DMS114 treated with DMSO at 0.1 percent for 48 hours (cell line): ENCODE measurements around the gene DNAH17.
A peak's percentile ranks its signal among the peaks of the same experiment; 100 is the strongest.

Experiments
- DNase-seq: peaks from one replicate; lab custom pipeline; 2025; ENCODE audit not compliant: unreplicated experiment; lab: John Stamatoyannopoulos, UW

The DNAH17 gene

DNA sequence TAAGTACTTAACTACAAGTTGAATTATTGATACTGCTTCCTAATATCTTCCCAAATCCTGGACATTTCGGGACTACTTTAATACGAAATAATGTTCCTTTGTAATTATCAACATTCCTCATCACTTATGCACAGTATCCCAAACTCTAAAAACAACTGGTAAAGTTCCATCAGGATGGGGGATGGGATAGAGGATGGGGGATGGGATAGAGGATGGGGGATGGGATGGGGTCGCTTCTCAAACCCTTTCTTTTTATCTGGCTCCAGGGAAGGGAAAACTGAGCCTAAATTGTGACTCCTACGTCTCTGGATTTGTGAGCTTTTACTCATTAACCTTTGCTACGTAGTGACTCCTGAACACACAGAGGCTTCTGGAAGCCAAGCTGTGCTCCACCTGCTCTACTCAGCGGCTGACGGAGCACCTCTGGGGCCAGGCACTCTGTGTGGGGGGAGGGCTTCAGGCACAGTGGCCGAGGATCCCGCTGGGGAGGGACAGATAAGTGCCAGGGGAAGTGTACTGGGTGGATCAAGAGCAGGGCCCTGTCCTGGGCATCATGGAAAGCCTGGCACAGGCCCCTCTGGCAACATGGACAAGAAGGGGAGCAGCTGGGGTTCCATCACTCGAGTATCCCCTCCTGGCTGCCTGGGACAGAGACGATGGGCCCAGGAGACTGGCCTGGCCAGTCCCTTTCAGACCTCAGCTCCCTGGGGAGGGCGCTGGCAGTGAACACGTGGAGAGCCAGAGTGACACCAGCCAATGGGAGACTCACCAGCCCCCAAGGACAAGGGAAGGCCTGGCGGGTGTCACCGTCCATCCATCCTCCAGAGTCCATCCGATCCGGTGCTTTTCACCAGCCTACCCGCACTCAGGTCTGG lies 142.5 kb downstream of the DNAH17 start:
- no peak for DNase-seq

DNA sequence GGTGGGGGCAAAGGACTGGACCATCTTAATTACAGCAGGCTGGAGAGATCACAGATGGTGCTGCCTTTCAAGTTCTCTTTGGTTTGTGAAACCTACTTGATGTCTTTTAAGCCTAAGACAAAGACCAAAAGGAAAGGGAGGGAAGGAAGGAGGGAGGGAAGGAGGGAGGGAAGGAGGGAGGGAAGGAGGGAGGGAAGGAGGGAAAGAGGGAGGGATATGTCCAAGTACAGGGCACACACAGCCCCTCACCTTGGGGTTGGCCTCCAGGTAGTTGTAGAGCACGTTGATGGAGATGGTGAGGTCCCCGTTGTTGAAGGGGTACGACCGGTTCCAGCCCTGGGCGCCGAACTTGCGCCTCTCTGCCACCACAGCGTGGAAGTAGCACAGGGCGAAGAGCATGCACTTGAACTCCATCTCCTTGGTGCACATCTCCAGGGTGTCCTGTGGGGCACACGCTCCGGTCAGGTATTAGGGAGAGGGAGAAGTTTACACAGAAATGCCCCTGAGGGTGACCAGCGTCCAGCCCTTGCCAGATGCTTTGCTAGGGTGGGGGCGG lies 143.3 kb downstream of the DNAH17 start:
- DNase-seq: no peak

GRCh38 chr17:78433013-78433727 lies 144.0 kb downstream of the DNAH17 start:
- DNase-seq: no peak

DNA sequence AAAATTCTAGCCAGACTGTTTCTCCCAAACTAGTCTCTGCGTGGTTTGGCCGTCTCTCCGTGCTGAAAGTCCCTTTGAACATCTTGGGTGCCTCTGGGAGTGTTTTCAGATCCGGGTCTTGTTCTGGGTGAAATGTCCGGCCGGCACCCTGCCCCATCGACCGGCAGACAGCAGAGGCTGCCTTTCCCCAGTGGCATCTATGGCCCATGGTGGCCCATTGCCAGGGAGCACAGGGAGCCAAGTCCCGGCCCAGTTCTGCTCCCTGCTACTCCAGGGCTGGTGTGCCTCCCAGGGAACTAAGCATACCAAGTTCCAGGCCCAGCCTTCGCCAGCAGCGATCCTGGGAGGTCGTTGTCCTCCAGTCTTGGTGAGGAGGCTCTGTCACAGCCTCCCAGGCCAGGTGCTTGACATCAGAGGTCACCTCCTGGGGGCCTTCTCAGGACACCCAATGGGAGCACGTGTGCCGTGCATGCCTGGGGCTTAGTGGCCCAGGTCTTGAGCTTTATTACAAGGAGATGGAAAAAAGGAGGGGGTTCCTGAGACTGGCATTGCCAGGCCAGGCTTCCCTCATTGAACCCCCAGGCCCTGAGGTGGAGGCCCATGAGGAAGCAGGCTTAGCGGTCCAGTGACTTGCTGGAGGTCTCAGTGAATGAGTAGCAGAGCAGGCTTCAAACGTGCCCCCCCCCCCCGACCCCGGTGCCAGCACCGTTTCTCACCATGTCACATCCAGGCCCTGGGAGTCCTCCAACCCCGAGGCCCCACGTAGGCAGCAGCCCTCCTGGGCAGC lies 144.8 kb downstream of the DNAH17 start:
- DNase-seq: no peak

DNA sequence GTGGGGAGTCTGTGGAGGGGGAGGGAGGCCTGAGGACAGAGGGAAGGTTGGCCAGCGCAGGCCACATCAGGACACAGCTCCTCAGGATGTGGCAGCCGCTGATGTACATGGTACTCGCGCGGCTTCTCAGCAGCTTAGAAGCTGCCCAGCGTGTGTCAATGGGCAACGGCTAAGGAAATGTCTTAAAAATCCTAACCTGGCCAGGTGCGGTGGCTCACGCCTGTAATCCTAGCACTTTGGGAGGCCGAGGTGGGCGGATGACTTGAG lies 145.6 kb downstream of the DNAH17 start:
- no peak for DNase-seq

- DNase-seq: no peak
Measured at GRCh38 chr17:78430892-78431691, 146.1 kb downstream of the DNAH17 start.

GRCh38 chr17:78429618-78429995 lies 147.6 kb downstream of the DNAH17 start:
- DNase-seq: no peak

DNA sequence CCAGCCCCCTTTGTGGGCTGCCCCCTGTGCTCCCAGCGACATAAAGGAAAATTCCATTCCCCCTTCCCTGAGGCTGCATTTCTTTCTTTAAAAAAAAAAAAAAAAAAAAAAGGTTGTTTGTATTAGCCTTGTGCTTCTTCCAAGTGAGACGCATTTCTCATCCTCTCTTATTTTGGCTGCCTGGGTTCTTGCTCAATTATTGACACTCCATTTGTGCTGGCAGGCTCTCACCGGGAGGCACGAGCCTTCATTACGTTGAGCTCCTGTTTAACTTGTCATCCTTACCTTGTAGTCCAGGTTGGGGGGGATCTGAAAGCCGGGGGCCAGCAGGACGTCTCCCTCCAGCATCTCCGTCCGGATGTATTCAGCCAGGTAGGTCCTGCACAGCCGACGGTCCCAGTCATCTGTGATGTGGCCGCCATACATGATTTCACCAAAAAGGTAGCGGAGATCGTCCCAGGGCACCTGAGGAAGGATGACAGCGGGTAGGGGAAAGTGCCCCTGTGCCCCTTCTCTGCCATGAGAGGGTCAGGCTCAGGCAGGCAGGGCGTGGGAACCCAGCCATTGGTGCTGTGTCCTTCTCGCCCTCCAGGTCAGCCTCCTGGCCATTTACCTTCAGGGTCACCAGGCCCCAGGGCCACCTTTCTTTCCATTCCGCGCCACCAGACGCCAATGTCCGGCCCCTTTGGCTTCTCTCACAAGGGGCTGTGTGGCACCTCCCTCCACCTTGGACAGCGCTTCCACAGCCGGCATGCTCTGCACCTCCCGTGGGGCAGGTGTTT lies 148.2 kb downstream of the DNAH17 start:
- no peak for DNase-seq

DNA sequence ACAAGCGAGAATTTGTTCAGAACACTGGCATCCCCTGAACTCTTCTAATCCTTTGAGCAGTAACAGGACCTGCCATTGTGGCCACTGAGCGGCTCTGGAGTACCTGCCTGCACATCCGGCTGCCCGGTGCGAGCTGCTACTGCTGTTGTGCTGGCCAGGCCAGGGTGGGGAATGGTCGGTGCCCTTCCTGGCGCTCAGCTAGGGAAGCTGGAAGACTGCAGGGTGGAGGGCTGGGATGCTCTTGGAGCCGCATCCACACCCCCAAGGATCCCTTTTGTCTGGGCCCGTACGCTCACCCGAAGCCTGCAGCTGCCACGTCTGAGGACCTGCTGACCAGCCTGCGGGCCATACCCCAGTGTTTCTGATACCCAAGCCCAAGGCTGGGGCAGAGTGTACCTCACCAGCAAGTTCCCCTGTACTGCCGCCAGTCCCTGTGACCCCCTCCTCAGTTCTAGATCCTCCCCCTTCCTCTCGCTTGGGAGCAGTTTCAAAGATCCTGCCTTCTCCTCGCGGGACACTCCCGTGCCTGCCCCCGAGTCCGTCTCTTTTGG lies 149.1 kb downstream of the DNAH17 start:
- DNase-seq: no peak

DNA sequence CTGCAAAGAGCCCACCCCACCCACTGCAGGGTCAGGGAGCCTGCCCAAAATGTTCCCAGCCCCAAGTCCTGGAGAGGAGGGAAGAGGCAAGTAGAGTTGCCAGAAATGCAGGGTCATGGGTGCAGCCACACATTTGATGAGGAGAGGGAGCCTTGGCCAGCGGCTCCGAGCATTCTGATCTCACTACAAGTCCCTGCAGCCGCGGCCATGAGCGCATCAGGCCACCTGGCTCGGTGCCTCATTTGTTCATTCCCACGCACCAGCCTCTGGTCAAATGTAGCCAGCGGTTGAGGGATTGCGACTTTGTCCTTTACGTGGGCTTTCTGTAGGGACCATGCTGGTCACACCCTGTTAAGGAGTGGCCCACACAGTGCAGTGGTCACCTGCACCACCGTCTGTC lies 150.1 kb downstream of the DNAH17 start:
- DNase-seq: no peak

GRCh38 chr17:78426293-78426879 lies 150.8 kb downstream of the DNAH17 start:
- DNase-seq: no peak

DNA sequence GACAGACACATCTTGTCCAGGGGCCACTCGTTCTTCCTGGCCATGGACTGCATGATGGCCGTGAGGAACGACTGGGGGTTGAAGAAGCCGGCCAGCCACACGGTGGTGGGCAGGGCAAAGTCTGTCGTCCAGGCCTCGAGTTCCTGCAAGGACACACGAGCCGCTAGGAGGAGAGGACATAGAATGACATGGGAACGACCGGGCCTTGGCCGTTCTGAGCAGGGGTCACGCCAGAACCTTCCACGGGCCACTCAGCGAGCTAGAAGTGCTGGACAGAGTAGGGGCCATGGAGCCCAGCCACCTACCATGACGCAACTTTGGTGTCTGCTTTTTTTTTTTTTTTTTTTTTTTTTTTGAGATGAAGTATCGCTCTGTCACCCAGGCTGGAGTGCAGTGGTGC lies 151.8 kb downstream of the DNAH17 start:
- DNase-seq: no peak

DNA sequence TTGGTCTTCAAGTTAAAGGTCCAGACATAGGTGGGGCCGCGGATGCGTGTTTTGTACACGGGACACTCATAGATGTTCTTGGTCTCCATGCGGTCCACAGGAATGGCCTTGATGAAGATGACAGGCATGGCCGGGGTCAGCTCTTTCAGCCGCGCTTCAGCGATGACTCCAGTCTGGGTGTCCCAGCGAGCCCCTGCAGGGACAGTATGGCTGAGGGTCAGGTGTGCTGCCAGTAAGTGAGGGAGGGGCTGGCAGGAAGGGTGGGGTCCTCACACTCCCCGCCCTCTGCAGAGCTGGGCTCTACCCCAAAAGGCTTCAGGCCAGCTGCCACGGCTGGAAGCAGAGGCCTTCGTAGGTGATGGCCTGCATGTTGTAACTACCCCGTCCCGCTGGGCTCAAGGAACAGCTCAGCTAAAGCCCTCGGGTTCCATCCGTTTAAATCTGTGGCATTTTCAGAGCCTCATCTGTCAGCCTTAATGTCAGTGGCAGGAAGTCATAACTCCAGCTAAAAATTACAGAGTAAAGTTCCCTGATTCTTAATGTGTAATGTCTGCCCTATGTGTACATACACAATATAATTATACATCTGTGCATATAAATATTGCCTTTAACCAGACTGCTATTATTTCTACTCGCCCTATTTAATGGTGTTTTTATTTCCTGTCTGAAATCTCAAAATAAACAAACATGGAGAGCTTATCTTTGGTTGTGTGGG lies 153.1 kb downstream of the DNAH17 start:
- no peak for DNase-seq

DNA sequence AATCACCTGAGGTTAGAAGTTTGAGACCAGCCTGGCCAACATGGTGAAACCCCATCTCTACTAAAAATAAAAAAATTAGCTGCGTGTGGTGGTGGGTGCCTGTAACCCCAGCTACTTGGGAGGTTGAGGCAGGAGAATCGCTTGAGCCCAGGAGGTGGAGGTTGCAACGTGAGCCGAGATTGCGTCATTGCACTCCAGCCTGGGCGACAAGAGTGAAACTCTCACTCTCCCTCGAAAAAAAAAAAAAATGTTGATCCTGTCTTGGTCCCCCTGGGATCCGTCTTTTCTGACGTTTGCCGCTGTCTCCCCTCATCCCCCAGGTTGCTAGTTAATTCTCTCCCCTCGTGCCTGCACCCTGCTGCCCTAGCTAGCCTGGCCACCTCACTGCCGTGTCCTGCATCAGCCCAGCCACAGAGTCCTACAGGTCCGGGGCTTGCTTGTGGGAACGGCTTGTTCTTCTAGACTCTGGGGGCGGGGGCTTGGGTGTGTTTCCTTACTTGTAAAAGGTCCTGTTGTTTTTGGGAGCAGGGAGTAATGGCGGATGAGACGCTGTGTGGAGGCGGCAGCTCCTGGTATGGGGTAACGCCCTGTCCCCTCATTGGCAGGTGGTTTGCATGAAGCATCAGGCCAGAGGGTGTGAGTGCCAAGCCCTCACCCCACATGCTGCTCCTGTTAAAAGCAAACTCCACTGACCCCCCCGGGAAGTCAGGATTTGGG lies 154.2 kb downstream of the DNAH17 start:
- DNase-seq: no peak

GRCh38 chr17:78422267-78422605 lies 155.0 kb downstream of the DNAH17 start:
- DNase-seq: no peak

DNA sequence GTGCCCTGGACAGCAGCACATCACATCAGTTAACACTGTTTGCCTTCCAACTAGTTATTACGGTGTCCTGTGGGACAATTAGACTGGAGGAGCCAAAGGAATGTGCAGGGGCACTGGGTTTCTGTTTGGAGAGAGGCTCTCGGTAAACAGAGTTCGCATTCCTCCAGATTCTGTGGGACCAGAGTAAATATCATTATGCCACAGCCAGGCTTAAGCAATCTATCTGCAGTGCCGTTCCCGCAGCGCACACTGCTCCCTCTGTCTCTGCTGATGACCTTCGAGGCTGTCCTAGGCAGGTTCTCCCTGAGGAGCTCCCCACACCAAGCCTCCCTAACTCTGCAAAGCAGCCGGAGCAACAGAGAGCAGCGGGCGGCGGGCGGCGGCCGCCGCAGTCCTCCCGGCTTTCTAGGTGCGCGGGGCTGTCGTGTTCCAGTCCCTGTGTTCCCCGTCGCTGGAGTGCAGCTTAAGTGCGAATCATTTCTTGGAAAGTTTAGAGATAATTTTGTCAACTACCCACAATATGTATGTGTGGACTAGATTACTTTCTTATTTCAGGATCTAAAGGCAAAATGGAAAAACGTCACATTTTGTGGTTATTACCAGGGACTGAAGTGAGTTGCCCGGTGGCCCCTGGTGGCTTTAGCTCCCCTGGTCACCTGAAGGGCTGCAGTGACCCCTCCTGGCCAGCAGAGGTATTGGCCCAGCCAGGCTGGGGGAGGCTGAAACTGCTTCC lies 155.5 kb downstream of the DNAH17 start:
- peak; percentile 44 for DNase-seq

DNA sequence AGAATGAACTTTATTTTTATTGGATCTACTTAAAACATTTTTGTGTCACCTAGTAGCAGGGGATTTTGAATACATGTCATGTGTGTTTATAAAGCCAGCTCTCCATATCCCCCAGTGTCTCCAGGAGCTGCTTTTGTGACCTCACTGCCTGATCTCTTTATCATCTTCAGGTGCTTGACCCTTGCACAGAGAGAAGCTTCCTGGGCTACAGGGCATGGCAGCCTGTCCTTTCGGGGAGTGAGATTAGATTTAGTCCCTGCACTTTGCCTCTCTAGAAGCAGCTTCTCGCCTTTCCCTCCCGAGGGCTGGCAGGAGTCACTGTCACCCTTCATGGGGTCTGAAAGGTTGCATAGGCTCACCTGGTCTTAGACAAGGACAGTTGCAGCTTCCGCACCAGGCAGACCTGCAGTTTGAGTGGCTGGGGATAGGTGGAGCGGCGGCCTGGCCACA lies 156.1 kb downstream of the DNAH17 start:
- DNase-seq: no peak
